Measurements from ENCODE around the gene C17orf107. TPM values are rescaled to one million over a fixed set of nuclear protein-coding genes. Genes with fewer than 3 reads are reported as not detected.

Gene C17orf107
- total and polyA plus RNA-seq, 9 of the 15 experiments (the other 6 are each of a cell fraction or from before 2014, with no cell fraction given) = 0.05 to 0.29 (median 0.07) TPM; not detected in 4

DNA sequence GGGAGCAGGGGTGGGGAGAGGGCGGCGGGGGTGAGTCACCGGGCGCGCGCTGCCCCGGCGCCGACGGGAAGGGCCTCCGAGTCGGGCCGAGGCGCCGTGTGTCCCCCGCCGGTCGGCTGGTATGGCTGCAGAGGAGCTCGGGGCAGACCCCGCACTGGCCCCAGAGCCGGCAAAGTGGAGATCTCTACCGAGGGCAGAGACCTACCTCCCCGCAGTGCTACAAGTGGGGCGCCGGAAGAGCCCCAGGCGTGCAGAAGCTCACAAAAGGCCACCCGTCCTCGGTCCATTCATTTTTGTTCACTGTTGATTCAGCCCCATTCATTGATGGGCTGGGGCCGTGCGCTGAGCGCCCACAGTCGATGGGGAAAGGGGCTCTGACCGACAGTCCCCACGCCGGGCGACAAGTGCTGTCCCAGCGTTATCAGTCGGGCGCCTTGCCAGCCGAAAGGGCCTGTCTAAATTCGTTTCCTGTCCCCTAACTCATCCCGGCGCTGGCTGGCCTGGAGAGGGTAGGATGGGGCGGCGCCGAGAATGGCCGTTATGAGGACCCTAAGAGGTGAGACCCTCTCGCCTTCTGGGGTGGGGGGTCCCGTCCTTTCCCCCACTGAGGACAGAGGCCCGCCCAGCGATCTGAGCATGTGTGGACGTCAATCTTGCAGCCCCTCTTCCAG lies 50.9 kb downstream of the C17orf107 start (continued):
- peak; percentile 55; the same call in 1 of the 2 replicates for TF ChIP-seq ZBTB7A (IDR thresholded peaks at IDR 0.05; ENCODE audit: borderline replicate concordance, control insufficient read depth, low read depth, low read length)
- 0 out of 2 replicates have a peak, but pooled peaks have one; percentile 58 for TF ChIP-seq GTF2E2 (tag; IDR thresholded peaks at IDR 0.05)
- TF ChIP-seq YY1 (IDR thresholded peaks at IDR 0.05; ENCODE audit: borderline replicate concordance in 1 of 3, control insufficient read depth in 1 of 3, extremely low read depth in 1 of 3, insufficient read depth in 3 of 3, insufficient read length in 1 of 3, insufficient replicate concordance in 2 of 3, low read depth in 1 of 3, low read length in 2 of 3) = peak in 1 of 3 experiments; percentile 25
- TF ChIP-seq MYC (IDR thresholded peaks at IDR 0.05; ENCODE audit: low read depth, low read length) = 0 out of 2 replicates have a peak, but pooled peaks have one; percentile 17
- no peak for TF ChIP-seq MYC (CRISPR knock-in tag; IDR thresholded peaks at IDR 0.05; ENCODE audit: borderline replicate concordance, low read depth)
- TF ChIP-seq ATF1 (CRISPR knock-in tag; IDR thresholded peaks at IDR 0.05) = no peak
- TF ChIP-seq ATF1 (tag; IDR thresholded peaks at IDR 0.05) = peak; percentile 9; the same call in 1 of the 2 replicates
- 0 out of 2 replicates have a peak, but pooled peaks have one; percentile 9 for TF ChIP-seq L3MBTL2 (IDR thresholded peaks at IDR 0.05)
- peak; percentile 41; the same call in 1 of the 2 replicates for TF ChIP-seq ETV1 (tag; conservative IDR thresholded peaks at IDR 0.05; ENCODE audit: low read depth)
- TF ChIP-seq, protein P1, sequence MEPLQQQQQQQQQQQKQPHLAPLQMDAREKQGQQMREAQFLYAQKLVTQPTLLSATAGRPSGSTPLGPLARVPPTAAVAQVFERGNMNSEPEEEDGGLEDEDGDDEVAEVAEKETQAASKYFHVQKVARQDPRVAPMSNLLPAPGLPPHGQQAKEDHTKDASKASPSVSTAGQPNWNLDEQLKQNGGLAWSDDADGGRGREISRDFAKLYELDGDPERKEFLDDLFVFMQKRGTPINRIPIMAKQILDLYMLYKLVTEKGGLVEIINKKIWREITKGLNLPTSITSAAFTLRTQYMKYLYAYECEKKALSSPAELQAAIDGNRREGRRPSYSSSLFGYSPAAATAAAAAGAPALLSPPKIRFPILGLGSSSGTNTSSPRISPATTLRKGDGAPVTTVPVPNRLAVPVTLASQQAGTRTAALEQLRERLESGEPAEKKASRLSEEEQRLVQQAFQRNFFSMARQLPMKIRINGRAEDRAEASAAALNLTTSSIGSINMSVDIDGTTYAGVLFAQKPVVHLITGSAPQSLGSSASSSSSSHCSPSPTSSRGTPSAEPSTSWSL (CRISPR knock-in tag; IDR thresholded peaks at IDR 0.05; ENCODE audit: borderline replicate concordance) = no peak
- TF ChIP-seq POLR2G (IDR thresholded peaks at IDR 0.05; ENCODE audit: low read depth, low read length) = peak; percentile 83
- TF ChIP-seq NFE2 (IDR thresholded peaks at IDR 0.05; ENCODE audit: low read depth) = no peak
- TF ChIP-seq POLR2B (IDR thresholded peaks at IDR 0.05; ENCODE audit: low read depth, partially characterized antibody) = peak; percentile 36
- no peak for TF ChIP-seq BRCA1 (IDR thresholded peaks at IDR 0.05)
- no peak for TF ChIP-seq BRCA1 (CRISPR knock-in tag; IDR thresholded peaks at IDR 0.05)
- peak; percentile 74 for TF ChIP-seq POLR2A (conservative IDR thresholded peaks at IDR 0.05)
- 0 out of 2 replicates have a peak, but pooled peaks have one; percentile 60 for TF ChIP-seq SRSF3 (IDR thresholded peaks at IDR 0.05; ENCODE audit: insufficient read depth, low read length)
- TF ChIP-seq CTCF (IDR thresholded peaks at IDR 0.05 in 2 of 3, conservative IDR thresholded peaks at IDR 0.05 in 1 of 3; ENCODE audit: insufficient read depth in 2 of 3, low read depth in 1 of 3, low read length in 3 of 3) = no peak
- no peak for TF ChIP-seq DMBX1 (CRISPR knock-in tag; IDR thresholded peaks at IDR 0.05; ENCODE audit: borderline replicate concordance)
- peak; percentile 66; the same call in 1 of the 2 replicates for TF ChIP-seq ZNF395 (CRISPR knock-in tag; IDR thresholded peaks at IDR 0.05)
